SK-N-SH treated with all-trans-retinoic acid at 6 μM for 48 hours (cell line): ENCODE data around the gene CACNA2D3.

Experiments
- ATAC-seq: fragments of 200-7000 bp; cut with Tn5 transposase; 3 replicates; pipeline ENCODE4 v1.9.1; 2020; ENCODE audit warnings: mild to moderate bottlenecking, moderate library complexity
- ARNTL ChIP-seq: fragments of 450-650 bp; formaldehyde crosslinking; IDR thresholded peaks from 2 replicates; pipeline ENCODE4 v1.5.0; 2020; ENCODE audit warnings: low read depth, mild to moderate bottlenecking, moderate library complexity, borderline replicate concordance
- BACH2 ChIP-seq: fragments of 250-450 bp; sonication (Bioruptor Pico); IDR thresholded peaks from 2 replicates; pipeline ENCODE4 v1.9.0; 2021; ENCODE audit warnings: mild to moderate bottlenecking, borderline replicate concordance
- CREB5 ChIP-seq: fragments of 250-450 bp; sonication (Bioruptor Pico); IDR thresholded peaks from 2 replicates; pipeline ENCODE4 v1.5.1; 2020; ENCODE audit warnings: low read depth, mild to moderate bottlenecking, moderate library complexity
- CSDC2 ChIP-seq: fragments of 250-450 bp; sonication (Bioruptor Pico); IDR thresholded peaks from 2 replicates; pipeline ENCODE4 v1.5.0; 2020; ENCODE audit warnings: mild to moderate bottlenecking, moderate library complexity
- CSRNP3 ChIP-seq: fragments of 250-450 bp; sonication (Bioruptor Pico); IDR thresholded peaks from 2 replicates; pipeline ENCODE4 v1.5.1; 2021; ENCODE audit warnings: mild to moderate bottlenecking, moderate library complexity
- ESRRG ChIP-seq: fragments of 250-450 bp; sonication (Bioruptor Pico); IDR thresholded peaks from 2 replicates; pipeline ENCODE4 v1.6.1; 2021; ENCODE audit warnings: mild to moderate bottlenecking
- GLIS3 ChIP-seq: fragments of 250-450 bp; sonication (Bioruptor Pico); IDR thresholded peaks from 2 replicates; pipeline ENCODE4 v1.5.0; 2020; ENCODE audit warnings: mild to moderate bottlenecking, moderate library complexity
- ISL1 ChIP-seq: fragments of 250-450 bp; sonication (Bioruptor Pico); IDR thresholded peaks from 2 replicates; pipeline ENCODE4 v2.1.2; 2022; ENCODE audit warnings: mild to moderate bottlenecking, moderate library complexity
- OSR1 ChIP-seq: fragments of 250-450 bp; sonication (Bioruptor Pico); IDR thresholded peaks from 2 replicates; pipeline ENCODE4 v1.8.0; 2022; ENCODE audit warnings: moderate library complexity, mild to moderate bottlenecking, inconsistent platforms
- POU6F1 ChIP-seq: fragments of 250-450 bp; sonication (Bioruptor Pico); IDR thresholded peaks from 2 replicates; pipeline ENCODE4 v1.8.0; 2021; ENCODE audit warnings: low read depth, mild to moderate bottlenecking, moderate library complexity, borderline replicate concordance
- RARB ChIP-seq: fragments of 250-450 bp; sonication (Bioruptor Pico); IDR thresholded peaks from 2 replicates; pipeline ENCODE4 v1.8.0; 2021; ENCODE audit warnings: mild to moderate bottlenecking, moderate library complexity
- SNAI2 ChIP-seq: fragments of 250-450 bp; sonication (Bioruptor Pico); IDR thresholded peaks from 2 replicates; pipeline ENCODE4 v1.5.0; 2020; ENCODE audit warnings: mild to moderate bottlenecking, moderate library complexity
- TOX ChIP-seq: fragments of 250-450 bp; sonication (Bioruptor Pico); IDR thresholded peaks from 2 replicates; pipeline ENCODE4 v1.8.0; 2021; ENCODE audit warnings: mild to moderate bottlenecking, moderate library complexity, borderline replicate concordance
- TSHZ2 ChIP-seq: fragments of 250-450 bp; sonication (Bioruptor Pico); IDR thresholded peaks from 2 replicates; pipeline ENCODE4 v1.5.0; 2020; ENCODE audit warnings: mild to moderate bottlenecking, moderate library complexity
- ZC3H10 ChIP-seq: fragments of 250-450 bp; sonication (Bioruptor Pico); IDR thresholded peaks from 2 replicates; pipeline ENCODE4 v1.5.1; 2021; ENCODE audit warnings: mild to moderate bottlenecking, moderate library complexity
- ZFP3 ChIP-seq: fragments of 250-450 bp; sonication (Bioruptor Pico); IDR thresholded peaks from 2 replicates; pipeline ENCODE4 v1.5.0; 2020; ENCODE audit warnings: mild to moderate bottlenecking, moderate library complexity
- ZNF565 ChIP-seq: fragments of 450-650 bp; formaldehyde crosslinking; conservative IDR thresholded peaks from 2 replicates; pipeline ENCODE4 v1.5.0; 2020; ENCODE audit warnings: low read depth, mild to moderate bottlenecking, moderate library complexity
- ZNF70 ChIP-seq: fragments of 450-650 bp; formaldehyde crosslinking; IDR thresholded peaks from 2 replicates; pipeline ENCODE4 v1.5.0; 2020; ENCODE audit warnings: mild to moderate bottlenecking, moderate library complexity
- ZNF8 ChIP-seq: fragments of 450-650 bp; formaldehyde crosslinking; IDR thresholded peaks from 2 replicates; pipeline ENCODE4 v1.5.0; 2020; ENCODE audit warnings: mild to moderate bottlenecking, moderate library complexity

CACNA2D3 gene

GRCh38 chr3:54390582-54390981 is 268.2 kb downstream of the CACNA2D3 start:
- ATAC-seq, result no peak
- TF ChIP-seq ZFP3 (CRISPR knock-in tag) (no peak), CREB5 (no peak), SNAI2 (CRISPR knock-in tag) (no peak), CSRNP3 (CRISPR knock-in tag) (no peak), ZNF70 (CRISPR knock-in tag) (no peak), TSHZ2 (CRISPR knock-in tag) (no peak), ARNTL (CRISPR knock-in tag) (no peak)
- TF ChIP-seq, all 23 proteins: peak for 0

- ATAC-seq, result no peak
- TF ChIP-seq RARB (CRISPR knock-in tag) (no peak), ZNF8 (CRISPR knock-in tag) (no peak), ZFP3 (CRISPR knock-in tag) (no peak), OSR1 (CRISPR knock-in tag) (no peak), POU6F1 (CRISPR knock-in tag) (no peak), GLIS3 (CRISPR knock-in tag) (no peak), ZNF565 (CRISPR knock-in tag) (no peak), ARNTL (CRISPR knock-in tag) (no peak), SNAI2 (CRISPR knock-in tag) (no peak)
Measured at GRCh38 chr3:54393150-54393549, 270.8 kb downstream of the CACNA2D3 start.

- ATAC-seq, result no peak
- TF ChIP-seq ESRRG (CRISPR knock-in tag) (no peak), GLIS3 (CRISPR knock-in tag) (no peak), ZC3H10 (CRISPR knock-in tag) (no peak), TSHZ2 (CRISPR knock-in tag) (no peak), POU6F1 (CRISPR knock-in tag) (no peak), SNAI2 (CRISPR knock-in tag) (no peak), TOX (no peak), ZFP3 (CRISPR knock-in tag) (no peak), BACH2 (no peak), CREB5 (no peak), CSDC2 (CRISPR knock-in tag) (no peak), ISL1 (CRISPR knock-in tag) (no peak)
Measured at GRCh38 chr3:54408328-54408727, 286.0 kb downstream of the CACNA2D3 start.
